Thoracic aorta (tissue), 2 donors: Measurements from ENCODE around the gene GNB1L. TPM values are rescaled to one million over a fixed set of nuclear protein-coding genes. Genes with fewer than 3 reads are reported as not detected.

ENCODE experiments used
- ATAC-seq: fragments of 150-250 bp; one replicate; pipeline ENCODE4 v1.8.0; 2017; ENCODE audit warnings: low read depth; ENCODE audit not compliant: insufficient number of reproducible peaks, low FRiP score
- DNase-seq: peaks from one replicate; pipeline ENCODE4 v3.0.0-alpha.2; 2020; ENCODE audit warnings: low spot score
- H3K27ac ChIP-seq, 2 donors: fragments of 200-600 bp; sonication (generic); 1 replicate in 1 of 2; 2 replicates in 1 of 2; pipeline ENCODE4 v1.5.1; 2016; ENCODE audit warnings: mild to moderate bottlenecking in 2 of 2, moderate library complexity in 2 of 2
- H3K27me3 ChIP-seq: fragments of 200-600 bp; sonication (generic); replicated peaks from 2 replicates; pipeline ENCODE4 v1.6.0; 2016; ENCODE audit warnings: mild to moderate bottlenecking; ENCODE audit not compliant: insufficient read depth
- H3K36me3 ChIP-seq: fragments of 200-600 bp; sonication (generic); one replicate; pipeline ENCODE4 v1.5.1; 2016
- H3K4me1 ChIP-seq, 2 donors: fragments of 200-600 bp; sonication (generic); 1 replicate in 1 of 2; 2 replicates in 1 of 2; pipeline versions ENCODE4 v1.5.1 to v1.6.0; 2016; ENCODE audit warnings: low read depth in 2 of 2, mild to moderate bottlenecking in 1 of 2; ENCODE audit not compliant: control insufficient read depth in 1 of 2
- H3K4me3 ChIP-seq: fragments of 200-600 bp; sonication (generic); 2 replicates; pipeline ENCODE4 v1.5.1; 2016; ENCODE audit warnings: mild to moderate bottlenecking
- H3K9me3 ChIP-seq: fragments of 200-600 bp; sonication (generic); 2 replicates; pipeline ENCODE4 v1.5.1; 2016
- total RNA-seq, 2 donors: library from RNA; depleted of rRNA; stranded (reverse); fragments of >200 nt; gene quantifications; one replicate each; pipeline versions ENCODE4 v1.1.0 to v1.2.3, GENCODE V29; 2016
- TF ChIP-seq, protein P1 (sequence below): fragments of 200-600 bp; sonication (generic); IDR thresholded peaks from one replicate; pipeline ENCODE4 v1.5.1; 2019; ENCODE audit warnings: antibody characterized with exemption

Gene GNB1L
- total RNA-seq, 2 donors from 2014 or later: 2.3 to 7.7 TPM

DNA sequence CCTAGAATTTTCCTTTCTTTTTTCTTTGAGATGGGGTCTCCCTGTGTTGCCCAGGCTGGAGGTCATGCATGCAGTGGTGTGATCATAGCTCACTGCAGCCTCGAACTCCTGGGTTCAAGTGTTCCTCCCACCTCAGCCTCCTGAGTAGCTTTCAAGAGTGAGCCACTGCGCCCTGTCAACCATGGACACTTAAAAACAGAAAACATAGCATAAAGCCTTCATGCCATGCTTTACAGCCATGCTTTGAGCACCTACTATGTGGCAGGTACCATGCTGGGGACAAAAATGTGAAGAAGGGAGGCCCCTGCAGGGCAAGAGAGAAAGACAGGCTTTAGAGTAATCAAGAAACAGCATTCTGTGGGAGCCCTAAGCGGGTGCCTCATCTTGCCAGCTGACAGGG lies 13.7 kb upstream of the GNB1L start:
- H3K4me3 ChIP-seq: no peak overlapping the region
- H3K27ac ChIP-seq: no peak overlapping the region
- no peak for ATAC-seq
- H3K4me1 ChIP-seq: no peaks in the 10 kb centered on the region
- TF ChIP-seq, protein P1, sequence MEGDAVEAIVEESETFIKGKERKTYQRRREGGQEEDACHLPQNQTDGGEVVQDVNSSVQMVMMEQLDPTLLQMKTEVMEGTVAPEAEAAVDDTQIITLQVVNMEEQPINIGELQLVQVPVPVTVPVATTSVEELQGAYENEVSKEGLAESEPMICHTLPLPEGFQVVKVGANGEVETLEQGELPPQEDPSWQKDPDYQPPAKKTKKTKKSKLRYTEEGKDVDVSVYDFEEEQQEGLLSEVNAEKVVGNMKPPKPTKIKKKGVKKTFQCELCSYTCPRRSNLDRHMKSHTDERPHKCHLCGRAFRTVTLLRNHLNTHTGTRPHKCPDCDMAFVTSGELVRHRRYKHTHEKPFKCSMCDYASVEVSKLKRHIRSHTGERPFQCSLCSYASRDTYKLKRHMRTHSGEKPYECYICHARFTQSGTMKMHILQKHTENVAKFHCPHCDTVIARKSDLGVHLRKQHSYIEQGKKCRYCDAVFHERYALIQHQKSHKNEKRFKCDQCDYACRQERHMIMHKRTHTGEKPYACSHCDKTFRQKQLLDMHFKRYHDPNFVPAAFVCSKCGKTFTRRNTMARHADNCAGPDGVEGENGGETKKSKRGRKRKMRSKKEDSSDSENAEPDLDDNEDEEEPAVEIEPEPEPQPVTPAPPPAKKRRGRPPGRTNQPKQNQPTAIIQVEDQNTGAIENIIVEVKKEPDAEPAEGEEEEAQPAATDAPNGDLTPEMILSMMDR: no peak
- H3K9me3 ChIP-seq: no peaks in the 10 kb centered on the region
- no peaks in the 10 kb centered on the region for H3K27me3 ChIP-seq
- no peaks in the 10 kb centered on the region for H3K36me3 ChIP-seq
- DNase-seq: no peak

GRCh38 chr22:19867617-19868016 lies 12.9 kb upstream of the GNB1L start:
- no peak overlapping the region for H3K4me3 ChIP-seq
- no peak for DNase-seq
- H3K9me3 ChIP-seq: no peaks in the 10 kb centered on the region
- no peaks in the 10 kb centered on the region for H3K36me3 ChIP-seq
- no peak for ATAC-seq
- H3K4me1 ChIP-seq: no peaks in the 10 kb centered on the region
- H3K27ac ChIP-seq: no peak overlapping the region
- no peaks in the 10 kb centered on the region for H3K27me3 ChIP-seq
- TF ChIP-seq, protein P1: no peak

DNA sequence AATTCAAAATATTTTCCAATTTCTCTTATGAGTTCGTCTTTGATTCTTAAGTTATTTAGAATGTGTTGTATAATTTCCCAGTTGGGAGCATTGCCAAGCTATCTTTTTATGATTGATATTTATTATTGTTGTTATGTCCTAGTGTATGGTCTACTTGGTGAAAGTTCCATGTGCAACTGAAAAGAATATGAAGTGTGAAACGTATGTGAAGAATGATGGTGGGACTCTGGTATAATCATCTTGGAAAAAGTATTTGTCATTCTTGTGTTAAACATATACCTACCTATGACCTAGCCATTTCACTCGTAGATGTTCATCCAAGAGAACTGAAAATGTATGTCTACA lies 12.0 kb upstream of the GNB1L start:
- DNase-seq (no peak), ATAC-seq (no peak)
- H3K27ac ChIP-seq: no peak overlapping the region
- H3K9me3 ChIP-seq: no peaks in the 10 kb centered on the region
- no peaks in the 10 kb centered on the region for H3K27me3 ChIP-seq
- H3K4me1 ChIP-seq: no peaks in the 10 kb centered on the region
- H3K4me3 ChIP-seq: no peak overlapping the region
- no peaks in the 10 kb centered on the region for H3K36me3 ChIP-seq
- TF ChIP-seq, protein P1: no peak

- TF ChIP-seq, protein P1: no peak
- Histone ChIP-seq H3K9me3 (no peaks in the 10 kb centered on the region), H3K27me3 (no peaks in the 10 kb centered on the region), H3K4me3 (no peak overlapping the region), H3K4me1 (no peaks in the 10 kb centered on the region), H3K27ac (no peak overlapping the region), H3K36me3 (no peaks in the 10 kb centered on the region)
- ATAC-seq: no peak
- no peak for DNase-seq
These were observed 10.6 kb upstream of the GNB1L start for GRCh38 chr22:19865141-19865829.

- no peak overlapping the region for H3K27ac ChIP-seq
- H3K4me1 ChIP-seq: no peaks in the 10 kb centered on the region
- no peaks in the 10 kb centered on the region for H3K9me3 ChIP-seq
- H3K27me3 ChIP-seq: no peaks in the 10 kb centered on the region
- H3K4me3 ChIP-seq: no peak overlapping the region
- DNase-seq (no peak), ATAC-seq (no peak)
- TF ChIP-seq, protein P1: no peak
- H3K36me3 ChIP-seq: no peaks in the 10 kb centered on the region
These were observed 9.9 kb upstream of the GNB1L start for GRCh38 chr22:19864538-19865106.
